AG10803 (cell line): ENCODE results near the gene MTUS2.

Experiments used
- DNase-seq: peaks from one replicate; pipeline ENCODE4 v3.0.0; 2010; ENCODE audit warnings: low read depth
- H3K4me3 ChIP-seq: 2 replicates; pipeline ENCODE4 v1.5.1; 2011; ENCODE audit warnings: mild to moderate bottlenecking, low read length, control low read depth
- TF ChIP-seq, protein P1 (sequence below): conservative IDR thresholded peaks from 2 replicates; pipeline ENCODE4 v1.5.1; 2011; ENCODE audit warnings: mild to moderate bottlenecking, low read length, control low read depth, inconsistent platforms

Gene MTUS2

GRCh38 chr13:29118471-29118870 is 298.3 kb downstream of the MTUS2 start:
- DNase-seq = no peak
- TF ChIP-seq, protein P1, sequence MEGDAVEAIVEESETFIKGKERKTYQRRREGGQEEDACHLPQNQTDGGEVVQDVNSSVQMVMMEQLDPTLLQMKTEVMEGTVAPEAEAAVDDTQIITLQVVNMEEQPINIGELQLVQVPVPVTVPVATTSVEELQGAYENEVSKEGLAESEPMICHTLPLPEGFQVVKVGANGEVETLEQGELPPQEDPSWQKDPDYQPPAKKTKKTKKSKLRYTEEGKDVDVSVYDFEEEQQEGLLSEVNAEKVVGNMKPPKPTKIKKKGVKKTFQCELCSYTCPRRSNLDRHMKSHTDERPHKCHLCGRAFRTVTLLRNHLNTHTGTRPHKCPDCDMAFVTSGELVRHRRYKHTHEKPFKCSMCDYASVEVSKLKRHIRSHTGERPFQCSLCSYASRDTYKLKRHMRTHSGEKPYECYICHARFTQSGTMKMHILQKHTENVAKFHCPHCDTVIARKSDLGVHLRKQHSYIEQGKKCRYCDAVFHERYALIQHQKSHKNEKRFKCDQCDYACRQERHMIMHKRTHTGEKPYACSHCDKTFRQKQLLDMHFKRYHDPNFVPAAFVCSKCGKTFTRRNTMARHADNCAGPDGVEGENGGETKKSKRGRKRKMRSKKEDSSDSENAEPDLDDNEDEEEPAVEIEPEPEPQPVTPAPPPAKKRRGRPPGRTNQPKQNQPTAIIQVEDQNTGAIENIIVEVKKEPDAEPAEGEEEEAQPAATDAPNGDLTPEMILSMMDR = no peak
- H3K4me3 ChIP-seq = no peak overlapping the region

DNA sequence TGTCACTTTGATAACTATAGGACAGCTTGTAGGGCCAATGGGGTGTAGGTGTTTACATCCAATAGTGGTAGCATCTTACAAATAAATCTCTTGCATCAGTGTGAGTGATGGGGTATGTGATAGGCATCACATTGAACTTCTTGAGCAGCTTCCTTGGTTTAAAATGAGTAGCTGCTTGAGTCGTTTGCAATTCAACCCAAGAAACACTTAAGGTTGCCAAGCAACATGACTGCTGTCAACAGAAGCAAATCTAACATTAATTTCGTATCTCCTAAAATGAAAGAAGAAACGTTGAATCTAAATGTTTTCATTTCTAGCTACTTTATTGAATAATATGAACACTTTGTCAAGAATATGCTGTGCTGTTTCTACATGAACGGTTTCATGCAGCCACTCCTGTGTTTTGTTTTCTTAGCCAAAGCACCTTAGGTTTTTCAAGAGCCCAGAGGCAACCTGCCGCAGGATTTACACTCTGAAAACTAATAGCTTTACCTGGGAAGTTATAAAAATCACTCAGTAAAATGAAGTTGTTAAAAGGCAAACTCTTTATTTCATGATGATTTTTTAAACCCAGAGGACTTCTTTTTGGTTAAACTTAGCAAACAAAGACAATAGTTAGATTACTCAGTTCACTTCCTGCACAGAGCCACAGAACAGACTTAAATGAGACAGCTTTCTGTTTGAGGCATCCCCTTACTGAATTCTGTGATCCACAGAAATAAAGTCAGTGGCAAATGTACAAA is 305.2 kb downstream of the MTUS2 start:
- TF ChIP-seq, protein P1 = no peak
- H3K4me3 ChIP-seq = no peak overlapping the region
- no peak for DNase-seq

- TF ChIP-seq, protein P1 = no peak
- no peak overlapping the region for H3K4me3 ChIP-seq
- DNase-seq = no peak
Measured at GRCh38 chr13:29125934-29126424, 305.8 kb downstream of the MTUS2 start.

DNA sequence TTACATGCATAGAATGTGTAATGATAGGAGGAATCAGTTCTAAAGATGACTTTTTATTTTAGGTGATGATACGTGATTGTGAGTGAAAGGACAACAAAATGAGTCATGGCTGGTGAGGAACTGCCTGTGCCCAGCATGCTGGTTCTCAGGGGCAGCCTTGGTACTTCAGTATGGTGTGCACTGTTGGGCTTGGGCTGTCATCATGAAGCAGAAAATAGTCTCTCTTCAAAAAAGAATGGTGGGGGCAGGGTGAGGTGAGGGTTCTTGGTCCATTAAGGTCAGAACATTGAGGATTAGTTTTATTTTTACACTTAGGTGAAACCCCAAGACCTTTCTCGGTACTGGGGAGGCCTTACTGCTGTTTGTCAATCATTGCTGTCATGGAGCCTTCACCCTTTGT is 309.5 kb downstream of the MTUS2 start:
- TF ChIP-seq, protein P1 = no peak
- H3K4me3 ChIP-seq = no peak overlapping the region
- DNase-seq = no peak

GRCh38 chr13:29131159-29131558 is 311.0 kb downstream of the MTUS2 start:
- DNase-seq = no peak
- H3K4me3 ChIP-seq = no peak overlapping the region
- TF ChIP-seq, protein P1 = no peak

DNA sequence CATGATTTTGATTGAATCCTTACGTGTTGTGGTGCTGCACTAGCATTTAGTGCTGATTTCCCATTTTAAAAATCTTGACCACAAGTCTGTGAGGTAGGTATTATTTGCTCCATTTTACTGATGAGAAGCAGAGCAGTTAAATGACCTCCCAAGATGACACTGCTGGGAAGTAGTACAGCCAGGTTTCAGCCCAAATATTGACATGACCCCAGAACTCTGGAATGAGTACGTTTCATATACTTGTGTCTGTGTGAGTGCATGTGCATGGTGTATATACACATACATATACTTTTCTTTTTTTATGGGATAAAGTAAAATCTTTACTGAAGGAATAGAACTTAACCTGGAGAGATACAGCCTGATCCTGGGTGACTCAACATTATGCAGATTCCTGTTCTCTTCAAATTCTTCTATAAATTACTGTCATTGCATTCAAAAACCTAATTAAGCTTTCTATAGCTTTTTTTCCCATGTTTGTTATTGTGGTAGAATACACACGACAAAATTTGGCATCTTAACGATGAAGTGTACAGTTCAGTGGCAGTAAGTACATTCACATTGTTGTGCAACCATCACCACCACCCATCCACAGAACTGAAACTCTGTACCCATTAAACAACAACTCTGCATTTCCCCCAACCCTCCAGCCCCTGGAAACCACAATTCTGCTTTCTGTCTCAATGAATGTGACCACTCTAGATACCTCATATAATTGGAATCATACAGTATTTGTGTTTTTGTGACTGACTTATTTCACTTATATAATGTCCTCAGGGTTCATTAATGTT is 311.9 kb downstream of the MTUS2 start:
- H3K4me3 ChIP-seq = no peak overlapping the region
- no peak for DNase-seq
- TF ChIP-seq, protein P1 = no peak
